Measurements from ENCODE around the gene GPR3.

DNA sequence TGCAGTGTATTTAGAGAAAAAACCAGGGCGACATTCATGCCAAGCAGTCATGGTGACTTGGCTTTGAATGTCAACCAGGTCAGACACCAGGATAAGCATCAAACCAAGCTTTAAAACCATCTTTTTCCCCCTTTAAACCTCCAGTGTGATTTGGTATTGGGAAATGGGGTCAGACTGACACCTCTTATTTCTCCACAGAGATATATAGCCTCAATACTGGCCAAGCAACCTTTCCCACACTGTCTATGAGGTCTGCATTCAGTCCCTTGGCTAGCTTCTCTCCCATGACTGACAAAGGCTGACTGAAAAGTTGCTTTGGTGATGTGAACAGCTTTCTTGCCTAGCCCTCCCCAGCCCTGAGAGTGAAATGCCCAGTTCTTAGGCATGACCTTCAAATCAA, 21.7 kb downstream of the GPR3 start:
- TF ChIP-seq, protein P1, sequence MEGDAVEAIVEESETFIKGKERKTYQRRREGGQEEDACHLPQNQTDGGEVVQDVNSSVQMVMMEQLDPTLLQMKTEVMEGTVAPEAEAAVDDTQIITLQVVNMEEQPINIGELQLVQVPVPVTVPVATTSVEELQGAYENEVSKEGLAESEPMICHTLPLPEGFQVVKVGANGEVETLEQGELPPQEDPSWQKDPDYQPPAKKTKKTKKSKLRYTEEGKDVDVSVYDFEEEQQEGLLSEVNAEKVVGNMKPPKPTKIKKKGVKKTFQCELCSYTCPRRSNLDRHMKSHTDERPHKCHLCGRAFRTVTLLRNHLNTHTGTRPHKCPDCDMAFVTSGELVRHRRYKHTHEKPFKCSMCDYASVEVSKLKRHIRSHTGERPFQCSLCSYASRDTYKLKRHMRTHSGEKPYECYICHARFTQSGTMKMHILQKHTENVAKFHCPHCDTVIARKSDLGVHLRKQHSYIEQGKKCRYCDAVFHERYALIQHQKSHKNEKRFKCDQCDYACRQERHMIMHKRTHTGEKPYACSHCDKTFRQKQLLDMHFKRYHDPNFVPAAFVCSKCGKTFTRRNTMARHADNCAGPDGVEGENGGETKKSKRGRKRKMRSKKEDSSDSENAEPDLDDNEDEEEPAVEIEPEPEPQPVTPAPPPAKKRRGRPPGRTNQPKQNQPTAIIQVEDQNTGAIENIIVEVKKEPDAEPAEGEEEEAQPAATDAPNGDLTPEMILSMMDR (IDR thresholded peaks at IDR 0.05) = no peak
- TF ChIP-seq POLR2A (IDR thresholded peaks at IDR 0.05) = no peak
